Neuronal stem cell (in vitro differentiated cells): ENCODE data around the gene GLG1.

Experiments
- DNase-seq: peaks from one replicate; pipeline ENCODE4 v3.0.0-alpha.2; 2013; ENCODE audit warnings: low spot score
- H2AFZ ChIP-seq: one replicate; pipeline ENCODE4 v1.6.1; 2013; ENCODE audit warnings: mild to moderate bottlenecking, low read length, inconsistent platforms
- H2AK5ac ChIP-seq: 2 replicates; pipeline ENCODE4 v1.6.1; 2013; ENCODE audit warnings: low read depth, mild to moderate bottlenecking, inconsistent platforms, low read length, moderate library complexity, mixed read lengths
- H2BK120ac ChIP-seq: 2 replicates; pipeline ENCODE4 v1.6.1; 2013; ENCODE audit warnings: low read depth, mild to moderate bottlenecking, inconsistent platforms, low read length, moderate library complexity, mixed read lengths
- H2BK12ac ChIP-seq: one replicate; pipeline ENCODE4 v1.6.1; 2013; ENCODE audit warnings: low read length, inconsistent platforms
- H2BK15ac ChIP-seq: 2 replicates; pipeline ENCODE4 v1.6.1; 2013; ENCODE audit warnings: mild to moderate bottlenecking, low read length, inconsistent platforms, mixed read lengths
- H2BK5ac ChIP-seq: one replicate; pipeline ENCODE4 v1.6.1; 2013; ENCODE audit warnings: inconsistent platforms, mild to moderate bottlenecking, low read length, moderate library complexity
- H3K14ac ChIP-seq: one replicate; pipeline ENCODE4 v1.6.1; 2013; ENCODE audit warnings: low read length, inconsistent platforms
- H3K18ac ChIP-seq: 2 replicates; pipeline ENCODE4 v1.6.1; 2013; ENCODE audit warnings: low read length, inconsistent platforms
- H3K23ac ChIP-seq: 2 replicates; pipeline ENCODE4 v1.6.1; 2013; ENCODE audit warnings: low read depth, mild to moderate bottlenecking, mixed read lengths, low read length, inconsistent platforms; ENCODE audit not compliant: poor library complexity
- H3K27ac ChIP-seq: replicated peaks from 3 replicates; pipeline ENCODE4 v1.5.1; 2013; ENCODE audit warnings: low read length, inconsistent platforms
- H3K27me3 ChIP-seq, 3 experiments: 2 replicates each; pipeline ENCODE4 v1.6.1; 2013; ENCODE audit warnings: low read length in 3 of 3, mild to moderate bottlenecking in 2 of 3, inconsistent platforms in 1 of 3, low read depth in 1 of 3, mixed read lengths in 1 of 3, moderate library complexity in 1 of 3; ENCODE audit not compliant: control insufficient read depth in 3 of 3, insufficient read depth in 3 of 3
- H3K36me3 ChIP-seq, 2 donors: replicated peaks in 1 of 2; 2 replicates each; pipeline ENCODE4 v1.6.1; 2013; ENCODE audit warnings: low read length in 2 of 2; ENCODE audit not compliant: control insufficient read depth in 2 of 2, insufficient read depth in 2 of 2
- H3K4ac ChIP-seq: 2 replicates; pipeline ENCODE4 v1.6.1; 2013; ENCODE audit warnings: inconsistent platforms, mild to moderate bottlenecking, low read length, moderate library complexity
- H3K4me1 ChIP-seq, 2 donors: 1 replicate in 1 of 2; 2 replicates in 1 of 2; pipeline ENCODE4 v1.6.1; 2013; ENCODE audit warnings: low read length in 2 of 2, low read depth in 1 of 2; ENCODE audit not compliant: control insufficient read depth in 2 of 2, insufficient read depth in 1 of 2
- H3K4me2 ChIP-seq: one replicate; pipeline ENCODE4 v1.6.1; 2013; ENCODE audit warnings: mild to moderate bottlenecking, low read length, inconsistent platforms; ENCODE audit not compliant: insufficient read depth, poor library complexity, severe bottlenecking
- H3K4me3 ChIP-seq, 2 donors: 2 replicates each; pipeline ENCODE4 v1.5.1; 2013; ENCODE audit warnings: low read length in 2 of 2, mild to moderate bottlenecking in 2 of 2, inconsistent platforms in 1 of 2, moderate library complexity in 1 of 2
- H3K79me1 ChIP-seq: one replicate; pipeline ENCODE4 v1.6.1; 2013; ENCODE audit warnings: low read depth, mild to moderate bottlenecking, inconsistent platforms, low read length, moderate library complexity
- H3K9ac ChIP-seq: one replicate; pipeline ENCODE4 v1.6.1; 2013; ENCODE audit warnings: mild to moderate bottlenecking, low read depth, low read length, inconsistent platforms; ENCODE audit not compliant: poor library complexity
- H3K9me3 ChIP-seq, 2 donors: replicated peaks in 1 of 2; 2 replicates each; pipeline versions ENCODE3 to v1.6.1; 2013; ENCODE audit warnings: low read length in 2 of 2, mild to moderate bottlenecking in 2 of 2, inconsistent platforms in 1 of 2, low read depth in 1 of 2, mixed read lengths in 1 of 2, moderate library complexity in 1 of 2; ENCODE audit not compliant: control insufficient read depth in 2 of 2, insufficient read depth in 1 of 2
- H4K8ac ChIP-seq: one replicate; pipeline ENCODE4 v1.6.1; 2013; ENCODE audit warnings: low read depth, mild to moderate bottlenecking, inconsistent platforms, low read length, moderate library complexity
- H4K91ac ChIP-seq: one replicate; pipeline ENCODE4 v1.6.1; 2013; ENCODE audit warnings: low read length, low read depth, mild to moderate bottlenecking, inconsistent platforms; ENCODE audit not compliant: poor library complexity
- WGBS, 2 donors: extraction: QIAGEN DNeasy Blood & Tissue Kit; methylation state at CpG; one replicate each; pipeline ENCODE4 v1.1.7; 2013; ENCODE audit warnings: missing lambda C conversion rate in 2 of 2, mixed read lengths in 1 of 2; ENCODE audit not compliant: insufficient read length in 2 of 2, insufficient replicate concordance in 1 of 2; ENCODE audit errors: extremely low coverage in 2 of 2; 5-methylcytosine and 5-hydroxymethylcytosine counted together

Gene GLG1

GRCh38 chr16:74637742-74638453 lies 31.0 kb upstream of the GLG1 start:
- Histone ChIP-seq H2BK12ac (no peak overlapping the region), H2BK15ac (no peak overlapping the region), H3K36me3 (peaks cover 16 to 95% of the 10 kb centered on the region in 2 donors), H3K4me3 (no peak overlapping the region), H3K18ac (no peak overlapping the region), H2AFZ (no peak overlapping the region), H3K79me1 (no peaks in the 10 kb centered on the region), H3K27me3 (no peaks in the 10 kb centered on the region), H3K9me3 (no peaks in the 10 kb centered on the region), H3K27ac (no peak overlapping the region), H3K9ac (no peak overlapping the region), H3K23ac (no peak overlapping the region), H2AK5ac (no peak overlapping the region), H4K91ac (no peak overlapping the region), H3K4me2 (no peak overlapping the region), H2BK5ac (no peak overlapping the region), H4K8ac (no peak overlapping the region), H3K14ac (no peak overlapping the region), H2BK120ac (no peak overlapping the region), H3K4ac (no peak overlapping the region), H3K4me1 (no peaks in the 10 kb centered on the region)
- no peak for DNase-seq
- WGBS, 2 donors, result no CpG with 5 or more reads among the region's 7 CpGs

- H3K79me1 ChIP-seq, result peaks cover 2% of the 10 kb centered on the region
- H3K9me3 ChIP-seq, result no peaks in the 10 kb centered on the region
- H3K27ac ChIP-seq, result no peak overlapping the region
- no peak overlapping the region for H3K14ac ChIP-seq
- H2BK5ac ChIP-seq, result no peak overlapping the region
- H2AK5ac ChIP-seq, result no peak overlapping the region
- no peak for DNase-seq
- no peak overlapping the region for H3K4ac ChIP-seq
- no peak overlapping the region for H2BK12ac ChIP-seq
- no peak overlapping the region for H3K4me2 ChIP-seq
- no peak overlapping the region for H2AFZ ChIP-seq
- H3K36me3 ChIP-seq, result peaks cover 29 to 96% of the 10 kb centered on the region in 2 donors
- no peaks in the 10 kb centered on the region for H3K27me3 ChIP-seq
- no peak overlapping the region for H3K9ac ChIP-seq
- no peak overlapping the region for H3K4me3 ChIP-seq
- WGBS, 2 donors, result no CpG with 5 or more reads among the region's 5 CpGs
- no peak overlapping the region for H4K8ac ChIP-seq
- no peak overlapping the region for H2BK120ac ChIP-seq
- H3K4me1 ChIP-seq, result no peaks in the 10 kb centered on the region
- no peak overlapping the region for H4K91ac ChIP-seq
- no peak overlapping the region for H2BK15ac ChIP-seq
- H3K18ac ChIP-seq, result no peak overlapping the region
- H3K23ac ChIP-seq, result no peak overlapping the region
Observed at GRCh38 chr16:74635303-74635702, 28.4 kb upstream of the GLG1 start.

- Histone ChIP-seq H4K8ac (no peak overlapping the region), H3K23ac (no peak overlapping the region), H2BK120ac (no peak overlapping the region), H2BK12ac (no peak overlapping the region), H3K4me3 (no peak overlapping the region), H3K9me3 (no peaks in the 10 kb centered on the region), H2BK15ac (no peak overlapping the region), H3K27ac (no peak overlapping the region), H3K18ac (no peak overlapping the region), H3K14ac (no peak overlapping the region), H3K4me1 (no peaks in the 10 kb centered on the region), H2AFZ (no peak overlapping the region), H3K4me2 (no peak overlapping the region), H3K27me3 (no peaks in the 10 kb centered on the region), H3K9ac (no peak overlapping the region), H2BK5ac (no peak overlapping the region), H4K91ac (no peak overlapping the region), H3K36me3 (peaks cover 33 to 96% of the 10 kb centered on the region in 2 donors), H3K79me1 (peaks cover 2% of the 10 kb centered on the region), H2AK5ac (no peak overlapping the region), H3K4ac (no peak overlapping the region)
- DNase-seq, result no peak
- WGBS, 2 donors, result no CpG with 5 or more reads among the region's 7 CpGs
Observed at GRCh38 chr16:74633686-74634085, 26.8 kb upstream of the GLG1 start.

GRCh38 chr16:74627506-74628220 lies 20.7 kb upstream of the GLG1 start:
- no peak overlapping the region for H3K4ac ChIP-seq
- no CpG with 5 or more reads among the region's 6 CpGs for WGBS, 2 donors
- no peaks in the 10 kb centered on the region for H3K9me3 ChIP-seq
- H2BK5ac ChIP-seq, result no peak overlapping the region
- H2BK12ac ChIP-seq, result no peak overlapping the region
- DNase-seq, result no peak
- no peak overlapping the region for H3K23ac ChIP-seq
- no peaks in the 10 kb centered on the region for H3K27me3 ChIP-seq
- peaks cover 2% of the 10 kb centered on the region for H3K79me1 ChIP-seq
- no peaks in the 10 kb centered on the region for H3K4me1 ChIP-seq
- no peak overlapping the region for H2BK15ac ChIP-seq
- no peak overlapping the region for H4K91ac ChIP-seq
- H2AK5ac ChIP-seq, result no peak overlapping the region
- H2BK120ac ChIP-seq, result no peak overlapping the region
- no peak overlapping the region for H3K4me3 ChIP-seq
- H3K9ac ChIP-seq, result peak overlapping the region; percentile 12
- H4K8ac ChIP-seq, result no peak overlapping the region
- H3K14ac ChIP-seq, result no peak overlapping the region
- H3K27ac ChIP-seq, result no peak overlapping the region
- H3K4me2 ChIP-seq, result no peak overlapping the region
- H3K36me3 ChIP-seq, result peaks cover 58 to 99% of the 10 kb centered on the region in 2 donors
- H2AFZ ChIP-seq, result no peak overlapping the region
- no peak overlapping the region for H3K18ac ChIP-seq
